HG02943 (cell line): ENCODE measurements around the gene CCL7.

ENCODE experiments used
- ATAC-seq: cut with Tn5 transposase; IDR thresholded peaks from one replicate; pipeline ENCODE4 v1.9.1; 2021; ENCODE audit warnings: mild to moderate bottlenecking, low read depth, moderate library complexity; ENCODE audit not compliant: unreplicated experiment

The CCL7 gene

DNA sequence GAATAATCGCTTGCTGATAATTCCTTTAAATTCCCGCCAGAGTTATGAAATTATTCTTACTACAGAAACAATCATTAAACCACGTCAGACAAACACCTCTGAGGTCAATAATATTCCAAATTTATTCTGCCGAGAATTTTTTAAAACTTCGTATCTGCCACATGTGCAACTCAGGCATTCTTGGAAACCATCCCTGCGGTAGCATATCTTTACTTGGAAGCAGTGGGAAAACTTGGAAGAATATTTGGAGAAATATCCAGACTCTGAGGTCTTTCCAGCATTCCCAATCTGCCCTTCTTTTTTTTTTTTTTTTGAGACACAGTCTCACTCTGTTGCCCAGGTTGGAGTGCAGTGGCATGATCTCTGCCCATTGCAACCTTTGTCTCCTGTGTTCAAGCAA, 13.6 kb downstream of the CCL7 start:
- ATAC-seq, result no peak

DNA sequence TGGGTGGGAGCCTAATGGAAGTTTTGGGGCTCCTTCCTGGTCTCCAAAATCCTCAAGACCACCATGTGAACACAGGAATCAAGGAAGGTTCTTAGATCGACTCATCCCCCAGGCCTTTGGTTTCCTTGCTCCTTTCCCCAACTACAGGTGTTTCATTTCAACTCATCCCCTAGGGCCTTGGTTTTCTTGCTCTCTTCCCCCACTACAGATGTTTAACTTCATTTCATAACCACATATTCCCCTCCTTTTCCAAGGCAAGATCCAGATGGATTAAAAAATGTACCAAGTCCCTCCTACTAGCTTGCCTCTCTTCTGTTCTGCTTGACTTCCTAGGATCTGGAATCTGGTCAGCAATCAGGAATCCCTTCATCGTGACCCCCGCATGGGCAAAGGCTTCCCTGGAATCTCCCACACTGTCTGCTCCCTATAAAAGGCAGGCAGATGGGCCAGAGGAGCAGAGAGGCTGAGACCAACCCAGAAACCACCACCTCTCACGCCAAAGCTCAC, 15.3 kb downstream of the CCL7 start, which contains the start of gene CCL11:
CCL11 (plus strand) TSS at position 457 of the 507 bp plus-strand sequence. CDS start 67 bp downstream, outside the sequence.
- no peak for ATAC-seq

DNA sequence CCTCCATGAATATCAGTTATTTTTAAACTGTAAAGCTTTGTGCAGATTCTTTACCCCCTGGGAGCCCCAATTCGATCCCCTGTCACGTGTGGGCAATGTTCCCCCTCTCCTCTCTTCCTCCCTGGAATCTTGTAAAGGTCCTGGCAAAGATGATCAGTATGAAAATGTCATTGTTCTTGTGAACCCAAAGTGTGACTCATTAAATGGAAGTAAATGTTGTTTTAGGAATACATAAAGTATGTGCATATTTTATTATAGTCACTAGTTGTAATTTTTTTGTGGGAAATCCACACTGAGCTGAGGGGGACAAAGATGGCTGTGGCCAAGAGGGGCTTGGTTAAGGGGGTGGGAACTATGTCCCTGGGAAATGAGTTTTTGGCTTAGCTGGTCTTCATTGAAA, 17.9 kb downstream of the CCL7 start:
- no peak for ATAC-seq

DNA sequence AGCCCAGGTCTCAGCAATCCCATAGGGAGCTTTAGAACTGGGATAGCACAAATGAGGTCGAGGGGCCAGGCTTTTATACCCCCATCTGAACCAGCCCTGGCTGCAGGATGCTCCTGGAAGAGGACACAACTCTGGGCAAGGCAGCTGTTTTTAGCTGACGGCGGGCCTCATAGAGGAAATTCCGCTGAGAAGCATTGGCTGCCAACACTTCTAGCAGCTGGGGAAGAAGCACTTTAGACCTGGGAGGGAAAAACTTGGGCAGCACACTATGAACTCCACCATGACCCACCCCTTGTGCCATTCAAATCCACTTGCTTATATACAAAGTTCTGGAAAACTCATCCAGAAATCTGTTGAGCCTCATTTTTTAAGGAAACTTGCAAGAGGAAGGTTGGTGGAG, 20.6 kb downstream of the CCL7 start:
- no peak for ATAC-seq

DNA sequence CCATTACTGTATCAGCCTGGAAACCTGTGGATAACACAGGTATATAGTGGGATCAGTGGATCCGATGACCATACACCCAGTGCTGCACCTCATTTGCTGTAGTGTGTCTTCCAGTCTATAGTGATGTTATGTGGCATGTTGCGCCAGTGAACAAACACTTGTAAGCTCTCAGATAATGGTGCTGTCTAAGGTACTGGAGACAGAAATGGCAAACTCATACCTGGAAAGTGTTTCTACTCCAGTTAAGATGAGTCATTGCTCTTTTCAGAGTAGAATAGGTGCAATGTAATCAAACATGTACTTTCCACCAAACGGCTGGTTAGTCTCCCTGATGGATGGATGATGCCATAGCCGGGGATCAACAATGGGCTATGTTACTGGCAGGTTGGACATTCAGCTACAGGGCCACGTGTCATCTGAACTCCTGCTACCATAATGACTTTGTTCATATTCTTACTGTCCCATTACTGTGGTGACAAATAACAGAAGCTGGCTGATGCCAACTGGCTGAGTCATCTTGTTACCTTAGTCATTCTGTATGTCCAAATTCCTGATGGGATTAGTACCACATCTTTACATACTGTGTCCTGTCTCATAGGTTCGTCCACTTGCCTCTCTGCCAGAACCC, 21.8 kb downstream of the CCL7 start:
- no peak for ATAC-seq

DNA sequence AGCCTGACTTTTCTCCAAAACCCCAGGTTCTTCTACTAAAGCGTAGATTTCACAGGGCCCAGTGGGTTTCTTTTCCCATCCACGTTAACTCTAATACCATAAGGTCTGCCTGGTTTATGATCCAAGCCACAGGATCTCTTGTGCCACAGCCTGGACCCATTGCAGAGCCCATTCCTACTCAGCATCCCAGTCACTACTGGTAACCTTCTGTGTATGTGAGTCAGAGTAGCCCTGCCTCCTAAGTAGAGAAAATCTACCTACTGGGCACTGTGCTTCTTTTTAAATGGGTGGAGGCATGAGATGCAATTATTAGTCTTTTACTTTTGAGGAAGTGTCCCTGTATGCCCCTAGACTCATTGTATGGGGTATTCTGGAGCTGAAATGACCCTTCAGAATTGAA, 29.0 kb downstream of the CCL7 start:
- ATAC-seq, result no peak

DNA sequence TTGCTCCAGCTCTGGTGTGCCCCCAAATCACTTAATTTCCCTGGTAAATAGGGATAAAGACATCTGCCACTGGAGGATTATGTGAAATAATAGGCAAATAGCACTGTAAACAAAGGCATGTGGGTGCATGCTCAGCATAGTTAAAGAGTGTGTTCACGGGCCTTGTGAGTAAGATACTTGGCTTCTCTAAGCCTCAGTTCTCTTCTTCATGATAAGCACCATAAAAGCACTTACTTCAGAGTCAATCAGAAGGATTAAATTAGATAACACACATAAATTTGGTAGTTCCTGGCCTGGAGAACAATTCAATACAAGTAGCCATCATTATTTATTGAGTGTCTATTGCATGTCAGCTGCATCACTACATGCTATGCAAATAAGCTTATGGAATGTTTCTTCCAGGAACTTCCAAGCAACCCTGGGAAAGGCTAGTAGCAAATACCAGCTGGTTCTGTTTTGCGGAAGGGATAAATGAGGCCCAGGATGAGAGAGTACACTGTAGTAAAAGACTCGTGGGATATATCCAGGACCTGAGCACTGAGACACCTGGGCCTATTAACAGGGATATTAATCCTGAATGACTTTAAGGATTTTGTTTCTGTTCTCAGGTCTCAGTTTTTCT, 30.0 kb downstream of the CCL7 start:
- ATAC-seq, result no peak

DNA sequence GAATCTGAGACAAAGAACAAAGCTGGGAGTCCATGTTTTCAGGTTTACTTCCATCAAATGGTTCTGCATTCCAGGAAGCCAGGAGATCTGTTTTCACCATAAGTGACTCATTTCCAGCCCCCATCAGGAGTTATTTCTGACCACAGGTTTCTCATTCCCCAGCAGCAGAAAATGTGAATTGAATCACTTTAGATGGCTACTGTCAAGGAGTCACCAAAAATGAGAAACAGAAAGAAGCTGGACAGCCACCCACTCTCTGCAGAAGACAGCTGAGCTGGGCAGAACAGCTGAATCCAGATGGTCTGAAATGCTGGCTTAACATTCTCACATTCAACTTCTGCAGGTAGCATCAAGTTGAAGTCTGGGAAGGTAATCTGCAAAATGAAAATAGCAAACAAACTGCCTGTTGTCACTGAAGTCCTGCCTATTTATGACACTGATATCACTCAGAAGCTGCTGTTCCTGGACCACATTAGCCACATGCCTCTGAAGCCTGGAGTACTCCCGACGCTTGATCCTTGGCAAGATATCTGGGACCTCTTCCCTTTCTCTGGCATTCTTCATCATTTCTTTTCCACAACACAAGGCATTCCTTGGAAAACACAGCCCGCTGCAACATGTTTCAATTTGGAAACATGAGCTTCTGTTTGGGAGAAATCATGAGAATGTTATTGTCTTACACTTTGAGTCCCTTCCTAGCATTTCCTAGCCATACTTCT, 30.8 kb downstream of the CCL7 start:
- no peak for ATAC-seq

DNA sequence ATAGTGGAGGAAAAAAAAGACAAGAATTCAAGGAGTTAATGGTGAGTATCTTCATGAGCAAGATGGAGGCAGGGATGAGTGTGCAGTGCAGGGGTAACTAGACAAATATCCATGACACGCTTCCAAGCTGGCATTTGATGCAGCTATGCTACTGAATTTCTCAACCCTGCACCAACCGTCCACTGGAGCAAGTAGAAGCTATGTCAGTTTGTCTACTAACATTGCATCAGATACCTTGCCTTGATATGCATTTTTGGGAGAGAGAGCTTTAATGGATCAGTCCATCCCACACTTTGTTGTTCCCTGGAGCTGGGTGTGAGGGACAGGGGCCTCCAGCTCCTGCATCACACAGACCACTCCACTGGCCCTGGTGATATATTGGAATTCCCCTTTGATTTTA, 32.0 kb downstream of the CCL7 start:
- no peak for ATAC-seq

DNA sequence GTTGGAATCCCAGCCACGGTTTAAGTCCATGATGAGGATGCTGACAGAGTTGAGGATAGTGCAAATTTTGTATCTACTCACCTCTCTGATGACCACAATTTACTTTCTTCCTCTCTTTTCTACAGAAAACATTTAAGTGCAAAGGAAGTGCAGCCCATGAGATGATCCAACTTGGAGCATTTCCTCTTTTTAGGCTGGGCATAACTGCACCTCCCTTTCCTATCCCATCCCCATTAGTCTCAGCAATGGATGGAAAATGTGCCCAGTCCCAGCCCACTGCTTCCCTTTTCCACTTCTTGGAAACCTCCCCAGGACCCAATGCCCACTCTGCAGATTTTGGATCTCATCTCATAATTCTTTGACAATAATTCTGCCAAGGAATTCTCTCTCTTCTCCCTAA, 32.6 kb downstream of the CCL7 start:
- ATAC-seq, result no peak

DNA sequence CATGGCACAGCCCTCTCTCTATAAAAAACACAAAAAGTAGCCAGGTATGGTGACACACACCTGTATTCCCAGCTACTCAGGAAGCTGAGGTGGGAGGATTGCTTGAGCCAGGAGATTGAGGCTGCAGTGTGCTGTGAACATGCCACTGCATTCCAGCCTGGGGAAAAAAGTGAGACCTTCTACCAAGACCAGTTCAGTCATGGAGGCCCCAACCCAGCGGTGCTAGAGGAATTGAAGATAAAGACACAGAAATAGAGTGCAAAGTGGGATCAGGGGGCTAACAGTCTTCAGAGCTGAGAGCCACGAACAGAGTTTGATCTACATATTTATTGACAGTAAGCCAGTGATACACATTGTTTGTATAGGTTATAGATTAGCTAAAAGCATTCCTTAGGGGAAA, 33.6 kb downstream of the CCL7 start:
- no peak for ATAC-seq

DNA sequence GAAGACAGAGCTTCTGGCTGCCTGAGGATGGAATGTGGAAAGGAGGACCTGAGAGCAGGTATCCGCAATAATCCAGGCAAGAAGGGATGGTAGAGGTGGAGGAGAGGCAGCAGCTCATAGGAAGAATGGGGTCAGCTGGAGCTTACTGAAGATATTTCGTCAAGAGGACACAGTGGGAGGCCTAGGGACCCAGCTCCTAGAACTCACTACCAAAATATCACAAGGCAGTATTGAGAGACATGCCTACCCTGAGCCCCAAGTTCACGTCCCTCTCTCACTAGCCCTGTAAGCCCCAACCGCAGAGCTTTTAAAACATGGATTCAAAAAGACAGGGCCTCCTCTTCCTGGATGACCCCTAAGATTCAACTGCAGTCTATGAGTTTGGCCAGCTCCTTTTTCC, 35.0 kb downstream of the CCL7 start:
- ATAC-seq, result no peak

DNA sequence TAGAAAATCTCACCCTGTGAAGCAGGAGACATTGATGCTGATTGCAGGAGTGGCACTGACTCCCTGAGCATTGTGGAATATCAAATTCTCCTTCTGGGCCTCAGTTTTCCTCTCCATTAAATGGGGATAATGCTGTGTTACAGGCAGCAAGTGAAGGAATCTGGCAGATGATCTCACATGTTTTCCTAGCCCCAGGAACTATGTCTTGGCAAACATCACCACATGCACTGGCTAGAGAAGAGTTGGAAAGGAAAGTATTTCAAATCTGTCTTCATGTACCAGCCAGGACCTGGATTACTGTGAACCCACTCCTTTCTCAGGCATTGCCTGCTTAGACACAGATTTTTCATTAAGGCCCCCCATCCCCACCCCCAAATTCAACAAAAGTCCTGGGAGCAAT, 35.6 kb downstream of the CCL7 start:
- ATAC-seq, result no peak

DNA sequence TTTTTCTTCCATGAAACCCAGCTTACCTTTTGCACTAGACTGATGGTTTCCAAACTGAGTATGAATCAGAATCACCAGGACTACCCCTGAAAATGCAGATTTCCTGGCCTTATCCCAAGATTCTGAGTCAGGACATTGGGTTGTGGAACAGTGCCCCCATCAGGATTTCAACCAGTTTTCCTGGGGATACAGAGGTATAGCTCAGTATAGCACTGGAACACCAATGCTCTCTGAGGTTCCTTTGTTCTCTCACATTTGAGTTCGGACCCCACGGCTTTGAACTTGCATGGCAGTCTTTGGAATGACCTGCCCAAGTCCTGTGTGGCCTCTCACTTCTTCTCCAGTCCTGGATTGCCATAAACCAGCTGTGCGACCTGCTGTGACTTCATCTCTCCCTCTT, 36.4 kb downstream of the CCL7 start:
- no peak for ATAC-seq

DNA sequence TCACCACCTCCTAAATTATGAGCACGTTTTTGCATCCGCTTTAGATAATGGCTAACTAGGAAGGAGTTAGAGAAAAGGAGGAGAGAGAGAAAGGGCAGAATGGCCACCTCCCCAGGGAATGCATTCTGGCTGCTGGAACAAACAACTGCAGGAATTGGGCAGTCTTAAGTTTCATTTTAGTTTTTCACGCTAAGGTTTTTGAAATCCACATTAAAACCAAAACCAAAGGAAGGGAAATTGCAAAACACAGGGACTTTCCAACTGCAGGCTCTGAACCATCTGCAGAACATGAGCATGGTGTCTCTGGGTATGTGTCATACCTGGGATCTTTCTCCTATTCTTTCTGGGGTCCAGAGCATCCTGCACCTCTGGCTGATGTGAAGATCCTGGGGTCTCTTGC, 37.1 kb downstream of the CCL7 start:
- no peak for ATAC-seq

DNA sequence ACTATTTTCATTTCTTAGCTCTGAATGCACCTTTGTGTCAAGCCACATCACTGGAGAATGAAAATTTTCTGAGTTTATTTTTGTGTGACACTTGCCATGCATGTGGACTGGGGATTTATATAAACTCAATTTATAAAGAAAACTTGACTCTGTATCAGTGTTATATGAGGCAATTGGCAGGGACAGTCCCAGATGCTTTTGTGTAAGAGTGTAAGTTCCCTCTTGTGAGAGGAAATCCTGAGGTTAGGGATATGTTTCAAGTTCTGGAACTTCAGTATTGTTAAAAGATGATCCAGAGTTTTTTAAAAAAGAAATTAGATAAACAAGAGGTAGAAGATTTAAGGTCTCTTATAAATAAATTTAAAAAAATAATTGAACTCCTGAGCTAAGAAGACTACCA, 38.4 kb downstream of the CCL7 start:
- no peak for ATAC-seq

DNA sequence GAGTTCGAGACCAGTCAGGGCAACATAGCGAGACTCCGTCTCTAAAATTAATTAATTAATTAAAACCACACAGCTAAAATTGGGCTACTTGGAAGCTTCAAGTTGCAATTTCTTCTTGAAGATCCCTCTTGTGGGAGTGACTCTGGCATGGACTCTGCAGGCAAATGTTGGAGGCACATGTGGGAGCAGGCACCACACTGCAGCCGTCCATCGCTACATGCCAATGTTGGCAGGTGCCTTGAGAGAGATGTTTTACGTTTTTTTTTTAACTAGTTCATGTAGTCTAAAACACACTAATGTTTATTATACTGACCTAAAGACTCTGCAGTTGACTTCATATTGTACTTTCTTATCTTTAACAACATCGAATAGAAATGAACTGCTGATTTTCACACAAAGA, 41.3 kb downstream of the CCL7 start:
- ATAC-seq, result no peak

DNA sequence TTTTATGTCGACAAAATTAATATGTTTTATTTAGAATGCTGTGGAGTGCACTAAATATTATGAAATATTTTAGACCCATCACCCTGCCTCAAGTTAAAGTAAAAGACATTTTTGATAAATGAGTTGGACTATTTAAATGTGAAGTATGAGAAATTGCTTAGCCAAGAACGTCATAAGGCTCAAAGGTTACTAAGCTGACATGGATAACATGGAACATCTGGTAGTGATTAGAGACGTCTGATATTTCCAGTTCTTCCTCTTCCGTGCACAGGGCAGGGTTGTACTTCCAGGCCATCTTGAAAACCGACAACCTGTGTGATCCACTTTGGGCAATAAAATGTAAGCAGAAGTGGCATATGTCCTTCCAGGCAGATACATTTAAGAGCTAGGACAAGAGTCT, 42.1 kb downstream of the CCL7 start:
- no peak for ATAC-seq

DNA sequence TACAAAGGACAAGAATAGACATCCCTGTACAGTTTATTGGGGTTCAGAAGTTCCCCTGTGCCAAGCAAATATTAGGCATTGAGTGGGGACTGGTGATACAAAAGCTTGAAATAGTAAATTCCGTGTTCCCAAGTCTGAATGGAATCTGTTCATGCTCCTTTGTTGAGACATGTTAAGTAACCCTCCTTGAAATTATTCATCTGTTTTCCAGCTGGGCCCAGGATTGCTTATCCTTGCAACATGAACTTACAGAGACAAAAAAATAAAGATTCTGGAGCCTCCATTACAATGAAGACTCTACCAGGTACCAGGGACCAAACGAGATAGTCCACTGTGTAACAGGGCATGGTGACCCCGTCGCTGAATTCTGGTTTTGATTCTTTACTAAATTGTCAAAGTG, 43.1 kb downstream of the CCL7 start:
- ATAC-seq, result no peak

DNA sequence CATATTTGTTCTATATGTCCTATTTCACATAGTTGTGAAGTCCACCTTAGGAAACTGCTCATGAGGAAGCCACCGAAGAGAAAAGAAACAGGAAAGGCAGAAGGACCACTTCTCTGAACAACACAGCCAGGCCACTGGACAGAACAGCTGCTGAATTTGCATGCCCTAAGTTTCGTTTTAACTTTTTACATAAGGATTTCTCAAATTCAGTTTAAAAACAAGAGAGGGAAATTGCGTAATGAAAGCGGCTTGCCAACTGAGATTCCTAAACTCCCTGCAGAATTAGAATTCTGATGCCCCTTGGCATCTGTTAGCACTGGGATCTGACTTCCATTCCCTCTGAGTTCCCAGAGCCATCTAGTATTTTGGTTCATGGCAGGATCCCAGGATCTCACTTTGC, 44.3 kb downstream of the CCL7 start:
- ATAC-seq, result no peak

DNA sequence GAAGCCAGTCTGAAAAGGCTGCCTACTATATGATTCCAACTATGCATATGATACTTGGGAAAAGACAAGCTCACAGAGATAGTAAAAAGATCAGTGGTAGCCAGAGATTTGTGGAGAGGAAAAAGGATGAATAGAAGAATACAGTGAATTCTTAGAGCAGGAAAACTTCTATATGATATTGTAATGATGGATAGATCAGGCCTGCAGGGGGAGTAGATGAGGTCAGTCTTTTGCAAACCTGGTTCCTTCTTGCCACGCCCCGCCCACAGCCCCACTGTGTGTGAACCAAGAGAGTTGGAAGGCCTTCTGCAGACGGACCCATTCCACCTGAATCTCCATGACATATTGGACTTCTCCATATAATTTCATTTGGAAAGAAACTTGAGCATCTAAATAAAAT, 48.5 kb downstream of the CCL7 start:
- no peak for ATAC-seq

DNA sequence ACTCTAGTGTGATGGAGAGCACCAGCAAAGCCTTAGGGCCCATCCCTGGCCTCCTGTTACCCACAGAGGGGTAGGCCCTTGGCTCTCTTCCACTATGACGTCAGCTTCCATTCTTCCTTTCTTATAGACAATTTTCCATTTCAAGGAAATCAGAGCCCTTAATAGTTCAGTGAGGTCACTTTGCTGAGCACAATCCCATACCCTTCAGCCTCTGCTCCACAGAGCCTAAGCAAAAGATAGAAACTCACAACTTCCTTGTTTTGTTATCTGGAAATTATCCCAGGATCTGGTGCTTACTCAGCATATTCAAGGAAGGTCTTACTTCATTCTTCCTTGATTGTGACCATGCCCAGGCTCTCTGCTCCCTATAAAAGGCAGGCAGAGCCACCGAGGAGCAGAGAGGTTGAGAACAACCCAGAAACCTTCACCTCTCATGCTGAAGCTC, 49.0 kb downstream of the CCL7 start, which contains the start of gene CCL8:
CCL8 (plus strand) TSS at position 397 of the 445 bp plus-strand sequence. CDS start 67 bp downstream, outside the sequence.
- no peak for ATAC-seq
